IPS DF 4.7 (cell line): ENCODE results near the gene PRIMA1.

Source experiments
- DNase-seq: peaks from one replicate; pipeline ENCODE4 v3.0.0-alpha.2; 2013; ENCODE audit warnings: low spot score; ENCODE audit errors: extremely low read depth

The PRIMA1 gene

DNA sequence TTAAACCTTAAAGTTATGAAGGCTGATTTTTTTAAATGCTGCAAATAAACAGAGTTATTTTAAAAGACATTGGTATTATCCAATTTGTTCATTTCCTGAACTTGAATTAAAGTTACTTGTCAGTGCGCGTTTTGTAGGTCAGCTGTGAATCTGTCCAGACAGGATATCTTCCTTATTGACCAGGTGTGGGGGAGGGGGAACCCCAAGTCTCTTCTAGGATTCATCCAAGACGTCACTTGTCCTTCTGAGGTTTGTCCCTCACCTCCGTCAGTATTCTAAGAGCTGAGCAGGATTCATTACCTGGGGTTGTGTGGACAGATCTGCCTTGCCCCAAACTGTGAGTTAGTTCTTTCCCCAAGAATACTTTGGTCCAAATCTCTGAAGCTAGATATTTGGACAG, 8.8 kb upstream of the PRIMA1 start:
- DNase-seq = no peak

GRCh38 chr14:93794756-93795155, 6.5 kb upstream of the PRIMA1 start:
- no peak for DNase-seq

GRCh38 chr14:93793555-93794324, 5.5 kb upstream of the PRIMA1 start:
- DNase-seq = no peak

DNA sequence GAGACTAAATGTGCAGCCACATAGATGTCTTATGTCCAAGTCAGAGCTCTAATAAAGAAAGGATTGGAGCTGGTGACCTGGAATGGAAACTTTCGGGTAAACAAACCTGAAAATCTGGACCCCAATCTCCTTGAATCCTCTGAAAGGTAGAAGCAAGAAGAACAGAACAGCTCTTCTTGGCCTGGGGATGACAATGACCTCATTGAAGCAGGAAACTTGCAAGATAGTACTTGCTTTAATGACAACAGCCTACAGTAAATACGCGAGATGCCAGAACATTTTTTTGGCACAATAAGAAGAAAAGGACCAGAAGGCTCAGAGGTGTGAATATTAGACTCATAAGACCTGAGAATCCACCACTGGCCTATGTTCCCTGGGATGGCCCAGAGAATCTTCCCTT, 4.1 kb upstream of the PRIMA1 start:
- no peak for DNase-seq

GRCh38 chr14:93790966-93791365, 2.7 kb upstream of the PRIMA1 start:
- DNase-seq = no peak

GRCh38 chr14:93789228-93790130, 1.2 kb upstream of the PRIMA1 start:
- DNase-seq = no peak

DNA sequence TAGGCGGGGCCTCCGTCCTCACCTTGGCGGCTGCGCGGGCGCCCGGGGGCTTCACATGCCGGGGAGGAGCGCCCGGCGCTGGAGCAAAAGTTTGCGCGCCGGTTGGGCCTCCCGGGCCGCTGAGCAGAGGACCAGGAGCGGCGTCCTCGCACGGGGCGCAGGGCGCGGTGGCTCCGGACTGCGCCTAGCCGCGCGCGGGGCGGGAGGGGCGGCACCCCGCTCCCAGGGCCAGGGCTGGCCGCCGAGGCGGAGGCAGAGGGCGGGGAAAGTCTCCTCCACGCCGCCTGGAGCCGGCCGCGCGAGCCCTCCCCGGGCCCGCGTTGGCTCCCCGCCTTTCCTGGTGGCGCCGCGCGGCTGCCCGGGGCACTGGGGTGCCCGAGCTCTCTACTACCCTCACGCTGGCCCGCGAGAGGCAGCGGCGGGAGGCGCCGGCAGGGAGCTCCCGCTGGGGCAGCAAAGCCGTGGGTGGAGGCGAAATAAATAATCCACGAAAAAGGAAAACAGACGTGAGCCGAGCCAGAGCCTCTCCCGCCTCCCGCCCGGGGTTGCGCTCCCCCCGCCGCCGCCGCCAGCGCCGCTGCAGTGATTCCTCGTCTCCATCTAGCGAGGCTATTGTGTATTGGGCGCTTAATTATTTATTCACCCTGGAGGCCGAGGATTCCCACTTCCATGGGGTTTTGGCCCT, 400 bp upstream of the PRIMA1 start:
- DNase-seq = no peak

GRCh38 chr14:93787465-93788292, 606 bp downstream of the PRIMA1 start:
- no peak for DNase-seq

DNA sequence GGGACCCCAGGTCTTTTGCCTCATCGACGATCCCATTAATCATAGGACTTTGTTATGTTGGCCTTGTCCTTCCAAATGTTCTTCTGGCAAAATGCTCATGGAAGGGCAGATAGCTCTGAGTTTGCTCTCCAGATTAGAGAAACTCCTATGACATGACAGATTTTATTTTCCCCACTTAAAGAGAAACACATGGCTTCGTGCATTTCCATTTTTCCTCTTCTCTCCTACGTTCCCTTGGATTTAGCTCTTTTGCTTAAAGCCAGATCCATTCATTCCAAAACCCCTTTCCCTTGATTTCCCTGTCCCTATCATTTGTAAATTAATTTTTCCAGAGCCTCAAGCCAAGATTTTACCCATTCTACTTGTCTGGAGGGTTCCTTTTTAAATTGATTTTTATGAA, 2.9 kb downstream of the PRIMA1 start:
- no peak for DNase-seq

- no peak for DNase-seq
Observed at GRCh38 chr14:93784878-93785277, 3.4 kb downstream of the PRIMA1 start.

DNA sequence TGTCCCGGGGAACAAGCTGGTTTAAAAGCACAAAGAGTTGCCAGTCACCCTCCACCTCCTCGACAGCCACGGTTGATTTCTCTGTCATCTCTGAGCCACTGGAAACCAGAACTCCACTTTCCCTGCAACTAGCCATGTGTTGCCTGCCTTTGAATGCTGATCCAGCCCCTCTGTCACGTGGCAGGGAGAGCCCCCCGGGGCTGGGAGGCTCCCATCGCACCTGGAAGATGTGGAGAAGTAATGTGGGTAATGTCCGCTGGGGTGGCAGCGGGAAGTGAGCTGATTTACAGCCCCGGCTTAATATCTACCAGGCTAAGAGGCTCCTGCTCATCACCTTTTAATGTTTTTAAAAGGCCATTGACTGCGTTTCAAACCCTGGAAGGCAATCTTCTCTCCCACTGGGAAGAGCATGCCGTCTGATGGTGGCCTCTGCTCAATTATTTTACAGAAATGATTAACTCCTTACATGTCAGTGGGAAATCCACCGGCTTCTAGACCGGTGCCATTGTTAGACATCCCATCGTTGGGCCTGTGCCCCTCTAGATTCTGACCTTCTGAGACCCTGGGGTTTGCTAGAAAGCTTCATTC, 7.4 kb downstream of the PRIMA1 start:
- DNase-seq = no peak

GRCh38 chr14:93778856-93779629, 9.2 kb downstream of the PRIMA1 start:
- no peak for DNase-seq

DNA sequence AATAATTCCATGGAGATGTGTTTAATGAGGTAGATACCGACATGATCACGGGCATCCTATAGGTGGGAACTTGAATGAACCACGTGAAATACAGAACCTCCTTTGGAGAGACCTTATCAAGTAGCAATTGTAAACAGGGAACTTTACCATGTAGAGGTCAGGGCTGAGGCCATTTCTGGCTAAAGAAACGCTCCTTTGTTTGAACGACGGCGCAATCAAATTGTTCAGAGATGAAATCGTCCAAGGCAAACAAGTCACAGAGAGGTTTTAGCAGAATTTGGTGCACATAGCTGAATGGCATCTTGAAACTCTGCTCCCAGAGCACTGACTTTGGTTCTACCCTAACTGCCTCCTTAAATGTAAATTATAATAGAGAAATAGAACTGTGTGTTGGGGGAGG, 9.8 kb downstream of the PRIMA1 start:
- no peak for DNase-seq

DNA sequence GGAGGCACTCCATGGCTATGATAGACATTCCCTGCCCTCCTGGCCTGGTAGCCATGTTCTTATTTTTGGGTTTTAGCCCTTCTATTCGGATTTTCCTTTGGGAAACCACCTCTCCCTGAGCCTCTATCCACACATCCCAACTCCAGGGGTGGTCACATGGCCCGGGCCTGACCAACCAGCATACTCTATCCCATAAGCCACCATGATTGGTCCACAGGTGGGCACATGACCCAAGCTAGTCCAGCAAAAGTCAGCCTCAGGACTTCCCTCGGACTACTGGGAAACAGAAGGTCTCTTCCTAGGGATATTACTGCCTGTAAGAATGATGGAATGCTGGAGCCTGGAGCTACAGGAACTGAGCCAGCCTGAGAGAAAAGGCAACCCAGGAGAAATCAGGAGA, 12.5 kb downstream of the PRIMA1 start:
- DNase-seq = no peak

GRCh38 chr14:93775158-93775557, 13.1 kb downstream of the PRIMA1 start:
- DNase-seq = no peak

- DNase-seq = no peak
Observed at GRCh38 chr14:93772263-93772662, 16.0 kb downstream of the PRIMA1 start.

DNA sequence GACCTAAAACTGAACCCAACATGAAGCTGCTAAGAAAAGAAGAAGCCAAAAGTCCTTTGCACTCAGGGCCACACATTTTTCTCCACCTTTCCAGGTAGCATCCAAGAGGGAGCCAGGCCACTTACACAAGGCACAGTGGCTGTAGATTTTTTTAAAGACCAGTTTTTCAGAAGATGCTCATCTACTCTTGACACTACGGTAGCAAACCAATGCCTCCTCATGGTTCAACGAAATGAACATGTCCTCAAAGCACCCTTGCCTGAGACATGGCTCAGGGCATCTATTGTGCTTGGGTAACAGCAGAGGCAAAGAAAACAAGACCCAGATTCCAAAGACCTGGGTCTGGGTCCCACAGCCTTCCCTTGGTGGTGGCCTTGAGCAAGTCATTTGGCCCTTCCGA, 22.3 kb downstream of the PRIMA1 start:
- DNase-seq = no peak

GRCh38 chr14:93765155-93765554, 23.1 kb downstream of the PRIMA1 start:
- DNase-seq = no peak

- no peak for DNase-seq
Observed at GRCh38 chr14:93764211-93764659, 24.1 kb downstream of the PRIMA1 start.

GRCh38 chr14:93759719-93760307, 28.5 kb downstream of the PRIMA1 start:
- no peak for DNase-seq
